GM18508 (cell line): ENCODE results near the gene COL4A3.

Experiments
- ATAC-seq: cut with Tn5 transposase; IDR thresholded peaks from one replicate; pipeline ENCODE4 v1.9.1; 2021; ENCODE audit warnings: moderate number of reproducible peaks; ENCODE audit not compliant: insufficient read depth, unreplicated experiment

The COL4A3 gene

DNA sequence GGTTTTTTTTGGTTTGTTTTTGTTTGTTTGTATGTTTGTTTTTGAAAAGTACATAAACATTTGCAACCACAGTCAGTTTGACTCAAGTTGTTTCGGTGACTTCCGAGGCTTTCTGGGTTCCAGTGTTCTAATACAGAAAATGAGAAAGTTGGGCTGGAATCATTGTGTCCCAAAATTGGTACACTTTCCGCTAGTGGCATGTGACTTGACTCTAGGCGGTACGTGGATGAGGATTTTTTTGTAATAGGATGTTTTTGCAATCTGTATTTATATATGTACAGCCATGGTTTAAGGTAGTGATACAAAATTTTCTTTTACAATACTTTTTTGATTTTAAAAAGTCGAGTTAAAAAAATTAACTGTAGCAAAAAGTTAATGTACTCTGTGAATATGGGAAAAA is 162.4 kb downstream of the COL4A3 start:
- no peak for ATAC-seq

DNA sequence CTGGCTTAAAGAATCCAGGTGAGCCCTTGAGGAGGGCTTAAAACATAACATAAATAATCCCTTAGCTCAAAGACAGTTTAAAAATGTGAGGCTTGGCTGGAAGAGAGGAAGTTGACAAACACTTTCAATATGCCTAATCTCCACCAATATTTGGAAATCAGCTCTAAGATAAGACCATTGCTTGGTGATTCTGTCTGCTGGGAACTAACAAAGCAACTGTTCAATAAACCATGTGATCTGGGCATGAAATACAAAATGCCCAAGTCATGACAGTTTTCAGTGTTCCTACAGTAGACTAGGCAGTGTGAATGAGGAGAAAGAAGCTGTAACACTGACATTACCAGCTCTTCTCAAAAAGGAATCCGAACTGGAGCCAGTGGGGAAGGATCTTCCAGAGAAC is 171.3 kb downstream of the COL4A3 start:
- ATAC-seq, result no peak

DNA sequence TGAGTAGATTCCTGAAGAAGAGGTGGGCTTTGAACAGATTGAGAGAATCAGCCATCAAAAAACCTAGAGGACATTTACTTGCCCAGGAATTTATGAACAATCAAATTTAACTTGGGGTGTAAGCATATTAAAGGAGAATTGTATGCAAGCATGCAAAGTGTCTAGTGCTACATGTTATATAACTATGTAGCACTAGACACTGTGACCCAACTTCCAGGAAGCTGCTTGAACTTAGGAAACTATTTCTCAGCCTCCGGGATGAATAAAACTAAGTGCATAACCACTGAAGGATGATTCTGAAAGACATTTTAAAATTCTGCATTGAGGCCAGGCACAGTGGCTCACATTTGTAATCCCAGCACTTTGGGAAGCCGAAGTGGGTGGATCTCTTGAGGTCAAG is 173.0 kb downstream of the COL4A3 start:
- ATAC-seq, result no peak

DNA sequence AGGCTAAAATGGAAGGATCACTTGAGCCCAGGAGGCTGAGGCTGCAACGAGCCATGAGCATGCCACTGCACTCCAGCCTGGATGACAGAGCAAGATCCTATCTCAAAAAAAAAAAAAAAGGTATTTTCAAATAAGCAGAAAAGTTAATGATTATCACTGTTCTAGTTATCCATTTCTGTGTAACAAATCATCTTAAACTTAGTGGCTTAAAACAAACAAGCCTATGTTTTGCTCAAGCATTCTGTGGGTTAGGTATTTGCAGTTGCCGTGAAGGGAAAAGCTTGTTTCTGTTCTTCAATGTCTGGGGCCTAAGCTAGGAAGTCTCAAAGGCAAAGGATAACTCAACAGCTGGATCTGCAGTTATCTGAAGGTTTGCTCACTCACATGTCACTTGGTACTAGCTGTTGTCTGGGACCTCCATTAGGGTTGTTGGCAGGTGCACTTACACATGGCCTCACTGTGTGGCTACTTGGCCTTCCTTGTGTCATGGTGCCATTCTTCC is 174.7 kb downstream of the COL4A3 start:
- ATAC-seq, result no peak

DNA sequence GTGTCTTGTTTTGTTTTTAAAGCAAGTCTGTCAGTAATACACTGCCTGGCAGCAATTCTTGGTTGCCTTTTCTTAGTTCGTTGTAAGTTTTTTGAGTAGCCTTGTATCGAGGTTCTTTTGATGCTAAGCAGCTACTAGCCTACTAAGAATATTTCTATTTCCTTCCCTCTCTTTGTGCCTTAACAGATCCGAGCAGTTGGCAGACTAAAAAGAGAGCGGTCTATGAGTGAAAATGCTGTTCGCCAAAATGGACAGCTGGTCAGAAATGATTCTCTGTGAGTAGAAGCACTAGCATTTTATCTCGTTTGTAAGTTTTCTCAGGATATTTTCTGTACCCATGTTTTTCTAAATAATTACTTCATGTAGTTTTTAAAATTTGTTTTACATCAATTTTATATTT is 175.7 kb downstream of the COL4A3 start:
- ATAC-seq, result no peak

DNA sequence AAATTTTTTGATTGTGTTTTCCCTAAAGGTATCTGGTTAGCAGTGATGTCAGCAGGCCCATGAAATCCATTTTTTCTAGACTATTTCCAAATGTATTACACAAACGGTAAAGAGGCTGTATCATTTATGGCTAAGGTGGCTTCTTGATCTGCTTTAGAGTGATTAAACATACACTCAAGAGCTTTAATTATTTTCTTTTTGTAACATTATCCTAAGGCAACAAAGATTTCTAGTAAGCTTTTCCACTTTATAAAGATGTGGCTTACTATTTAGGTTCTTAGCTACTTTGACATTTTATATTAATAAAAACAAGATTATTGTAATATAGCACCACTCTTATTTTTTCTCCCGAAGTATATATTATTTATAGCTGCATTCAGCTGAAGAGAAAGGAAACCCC is 177.1 kb downstream of the COL4A3 start:
- no peak for ATAC-seq

DNA sequence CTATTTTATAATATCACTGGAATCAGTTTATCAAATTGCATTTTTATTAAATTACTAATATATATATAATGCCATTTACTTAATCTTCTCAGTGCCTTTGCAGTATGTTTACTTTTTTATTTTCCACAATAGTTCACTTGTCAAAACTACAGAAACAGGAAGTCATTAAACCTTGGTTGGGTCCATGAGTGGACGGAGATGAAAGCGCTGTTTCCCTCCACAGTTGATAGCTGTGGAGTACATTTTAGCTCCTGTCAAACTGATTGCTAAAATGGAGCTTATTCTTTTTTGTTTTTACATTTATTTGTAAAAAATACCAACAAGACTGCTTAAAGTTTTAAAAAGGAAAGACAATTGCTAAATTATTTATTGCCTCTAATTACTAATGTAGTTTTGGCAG is 179.8 kb downstream of the COL4A3 start:
- ATAC-seq, result no peak

DNA sequence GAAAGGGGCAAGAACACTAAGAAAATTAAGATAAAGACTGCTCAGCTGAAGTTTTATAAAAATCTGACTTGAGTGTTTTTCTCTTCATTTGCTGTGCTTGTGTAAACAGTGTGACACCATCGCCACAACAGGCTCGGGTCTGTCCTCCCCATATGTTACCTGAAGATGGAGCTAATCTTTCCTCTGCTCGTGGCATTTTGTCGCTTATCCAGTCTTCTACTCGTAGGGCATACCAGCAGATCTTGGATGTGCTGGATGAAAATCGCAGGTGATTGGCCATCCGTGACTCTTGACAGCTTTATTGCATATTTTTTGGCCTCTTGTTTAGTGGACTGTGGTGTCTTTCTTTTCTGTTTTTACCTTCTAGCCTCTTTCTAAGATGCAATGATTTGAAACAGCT is 182.7 kb downstream of the COL4A3 start:
- no peak for ATAC-seq

DNA sequence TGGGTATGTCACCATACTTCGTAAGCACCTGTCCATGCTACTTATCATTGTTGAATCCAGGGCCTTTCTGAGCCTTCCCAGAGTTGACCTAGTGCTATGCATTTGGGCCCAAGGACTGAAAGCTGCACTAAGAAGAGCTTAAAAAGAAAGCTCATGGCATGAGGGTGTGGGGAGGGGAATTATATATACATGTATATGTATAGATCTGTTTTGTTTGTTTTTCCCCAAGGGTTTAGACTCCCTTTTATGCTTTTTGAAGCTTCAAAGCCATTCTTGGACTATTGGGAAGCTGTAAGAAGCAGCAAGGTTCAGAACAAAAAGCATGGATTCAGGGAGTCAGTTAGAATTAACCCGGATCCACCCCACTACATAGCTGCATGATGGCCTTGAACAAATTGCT is 183.9 kb downstream of the COL4A3 start:
- ATAC-seq, result no peak

DNA sequence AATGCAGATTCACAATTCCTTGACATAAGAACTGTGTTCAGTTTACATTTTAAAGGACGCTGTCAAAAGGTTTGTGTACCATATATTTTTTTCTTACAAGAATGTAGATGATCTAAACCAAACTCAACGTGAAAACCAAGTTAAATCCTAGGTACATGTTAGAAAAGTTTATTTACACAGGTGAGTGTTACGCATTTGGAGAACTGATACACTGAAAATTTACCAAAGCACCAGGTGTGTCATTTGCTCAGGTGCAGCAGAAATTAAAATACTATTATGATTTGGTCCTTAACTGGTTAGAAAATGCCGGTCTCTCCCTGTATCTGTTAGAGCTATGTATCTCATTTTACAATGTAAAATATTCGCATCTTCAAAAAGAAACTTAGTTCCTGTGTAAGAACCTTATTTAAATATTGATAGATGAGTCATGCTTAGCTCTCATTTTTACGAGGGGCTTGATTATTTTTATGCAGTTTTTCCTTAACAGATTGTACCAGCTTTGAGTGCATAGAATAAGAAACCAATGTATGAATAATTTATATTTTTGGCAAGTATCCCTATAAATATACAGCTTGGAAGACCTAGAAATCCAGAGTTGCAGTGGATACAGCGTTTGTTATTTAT is 185.7 kb downstream of the COL4A3 start:
- ATAC-seq, result no peak

DNA sequence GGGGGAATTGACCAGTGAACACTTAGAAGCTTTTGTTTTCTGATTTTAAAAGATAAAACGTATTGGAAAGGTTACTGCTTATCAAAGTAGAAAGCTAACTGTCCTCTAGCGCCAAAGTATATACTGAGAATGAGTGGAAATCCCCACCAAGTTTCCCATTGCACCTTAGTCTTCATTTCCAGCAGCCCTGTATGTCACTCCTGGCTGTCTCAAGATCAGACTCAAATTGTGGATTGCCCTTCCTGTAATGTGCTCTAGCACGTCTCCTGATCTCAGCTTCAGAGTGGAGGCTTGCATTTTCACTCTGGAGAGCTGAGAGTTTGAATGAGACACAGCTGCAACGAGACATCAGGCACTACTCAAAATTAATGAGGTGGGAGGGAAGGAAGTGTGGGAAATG is 187.2 kb downstream of the COL4A3 start:
- no peak for ATAC-seq

DNA sequence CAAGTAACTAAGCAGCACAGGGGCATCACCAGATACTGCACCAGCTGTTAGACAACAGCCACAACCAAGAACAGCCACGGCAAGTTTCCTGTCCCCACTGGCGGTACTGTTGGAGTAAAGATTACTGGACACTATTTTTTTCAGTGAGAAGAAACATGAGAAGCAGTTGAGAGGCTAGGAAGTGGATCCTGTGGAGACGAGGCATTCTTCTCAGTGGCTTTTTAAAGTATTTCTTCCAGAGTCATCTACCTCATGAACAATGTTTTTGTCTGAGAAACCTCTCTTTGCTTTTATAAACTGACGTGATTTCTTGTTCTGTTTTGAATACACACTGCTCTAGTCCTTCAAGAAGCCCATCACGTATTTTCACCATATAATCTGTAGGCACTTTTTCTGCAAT is 195.9 kb downstream of the COL4A3 start:
- ATAC-seq, result no peak

DNA sequence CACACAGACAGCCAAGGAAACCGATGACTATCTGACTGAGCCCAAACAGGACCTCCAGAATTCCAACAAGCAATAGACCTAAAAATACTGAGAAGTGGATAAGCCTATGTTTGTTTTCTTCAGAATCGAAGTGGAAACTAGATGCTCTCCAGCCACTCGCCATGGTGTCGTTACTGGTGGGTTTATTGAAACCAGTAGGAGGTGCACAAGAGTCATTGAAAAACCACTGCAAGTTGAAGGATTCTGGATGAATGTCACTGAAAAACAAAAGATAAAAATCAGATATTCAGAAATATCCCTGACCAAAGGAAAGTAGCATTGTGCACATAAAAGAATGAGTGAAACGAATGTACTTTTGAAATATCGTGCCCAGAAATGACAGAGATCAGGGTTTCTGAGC is 199.3 kb downstream of the COL4A3 start:
- ATAC-seq, result no peak
